ENCODE measurements around the gene ALMS1. TPM values are rescaled to one million over a fixed set of nuclear protein-coding genes. Genes with fewer than 3 reads are reported as not detected.

ALMS1 gene
- total and polyA plus RNA-seq, 2 of the 4 experiments (the other 2 are of a cell fraction), result 20.8 to 52.8 TPM

- Histone ChIP-seq H3K56ac (ENCODE audit: extremely low read depth, insufficient read depth, low read length) (no peak overlapping the region), H4K8ac (ENCODE audit: low read depth in 2 of 2, low read length in 2 of 2) (no peak overlapping the region), H2BK5ac (ENCODE audit: low read depth, low read length, poor library complexity, severe bottlenecking) (no peak overlapping the region), H3K23ac (ENCODE audit: low read depth, low read length) (no peak overlapping the region), H2AK9ac (replicated peaks; ENCODE audit: low read depth, low read length, poor library complexity) (no peak overlapping the region), H2BK20ac (ENCODE audit: low read depth, low read length) (no peak overlapping the region), H2BK120ac (ENCODE audit: low read depth, low read length) (no peak overlapping the region), H3K36me3 (ENCODE audit: control insufficient read depth, insufficient read depth, low read length) (peaks cover 8% of the 10 kb centered on the region), H3K4me3 (ENCODE audit: insufficient read depth, low read depth, low read length) (no peak overlapping the region), H3K79me1 (ENCODE audit: low read depth in 1 of 2, low read length in 2 of 2) (no peaks in the 10 kb centered on the region; a peak in 1 of 4 replicates), H3K4me1 (ENCODE audit: control insufficient read depth, insufficient read depth, low read length) (no peaks in the 10 kb centered on the region), H3K4me2 (ENCODE audit: low read depth, low read length) (no peak overlapping the region), H3K9ac (ENCODE audit: low read depth, low read length) (no peak overlapping the region), H3K18ac (ENCODE audit: low read depth, low read length) (no peak overlapping the region), H4K20me1 (ENCODE audit: insufficient read depth, low read length) (no peaks in the 10 kb centered on the region), H3K27me3 (ENCODE audit: control insufficient read depth, insufficient read depth, low read length) (no peaks in the 10 kb centered on the region), H3K4ac (ENCODE audit: low read depth, low read length) (no peak overlapping the region), H3K9me1 (ENCODE audit: insufficient read depth, low read length) (no peaks in the 10 kb centered on the region), H3K14ac (replicated peaks; ENCODE audit: low read depth, low read length) (no peak overlapping the region), H2BK15ac (ENCODE audit: low read depth, low read length) (no peak overlapping the region), H3K9me3 (ENCODE audit: control insufficient read depth, insufficient read depth, low read length) (no peaks in the 10 kb centered on the region), H2AK5ac (ENCODE audit: low read depth, low read length) (no peak overlapping the region), H3K27ac (ENCODE audit: insufficient read depth, low read length) (no peak overlapping the region), H4K5ac (ENCODE audit: low read depth, low read length) (no peak overlapping the region), H2AFZ (replicated peaks; ENCODE audit: low read length, poor library complexity) (no peak overlapping the region), H4K91ac (ENCODE audit: insufficient read depth, low read depth, low read length) (no peak overlapping the region)
- CTCF ChIA-PET, result interaction anchor here (0.9 kb wide), 1 partner anchor 34 kb away, joined by 3 read pairs; no protein-coding TSS in a partner anchor
- BruUV-seq (replicated peaks), result no TSS peak
- POLR2A ChIA-PET (ENCODE audit: unreplicated experiment), result no interaction called here
- WGBS, 2 experiments (ENCODE audit: extremely low coverage in 2 of 2, insufficient read length in 1 of 2), result no CpG with 5 or more reads among the region's 3 CpGs
- no peak for ATAC-seq (ENCODE audit: low read depth)
- in situ Hi-C loops (cut with MboI; ENCODE audit: low sequenced_read_pairs) (no loop called here), dilution Hi-C loops (cut with HindIII; ENCODE audit: low sequenced_read_pairs, unreplicated experiment) (no loop called here), intact Hi-C loops (cut with micrococcal nuclease) (no loop called here)
- no peak for TF ChIP-seq CEBPB (IDR thresholded peaks at IDR 0.05; ENCODE audit: low read depth, low read length)
- TF ChIP-seq BHLHE40 (IDR thresholded peaks at IDR 0.05; ENCODE audit: low read depth, low read length), result no peak
- no peak for TF ChIP-seq MAFK (IDR thresholded peaks at IDR 0.05; ENCODE audit: low read depth, low read length)
- no peak for TF ChIP-seq RFX5 (IDR thresholded peaks at IDR 0.05; ENCODE audit: low read depth, low read length)
- no peak for TF ChIP-seq FOS (IDR thresholded peaks at IDR 0.05; ENCODE audit: low read depth, low read length)
- TF ChIP-seq NFE2L2 (IDR thresholded peaks at IDR 0.05; ENCODE audit: low read depth, low read length), result no peak
- no peak for TF ChIP-seq ELK1 (IDR thresholded peaks at IDR 0.05; ENCODE audit: borderline replicate concordance, low read depth, low read length)
- DNase-seq, result no peak
These were observed 58.6 kb downstream of the ALMS1 start for GRCh38 chr2:73444202-73444601.

Measured in IMR-90 (cell line).